BJ (cell line): ENCODE data around the gene CDKAL1. TPM values are rescaled to one million over a fixed set of nuclear protein-coding genes. Genes with fewer than 3 reads are reported as not detected.

Source experiments
- CTCF ChIA-PET: fragments of 350-600 bp; formaldehyde crosslinking; extraction: SDS; loops from one replicate; lab custom pipeline; 2021; ENCODE audit warnings: antibody characterized with exemption, inconsistent platforms; lab: Yijun Ruan, JAX
- POLR2A ChIA-PET: fragments of 300-600 bp; sonication (Branson Sonifier 250); formaldehyde crosslinking; extraction: SDS; loops from one replicate; lab custom pipeline; 2021; ENCODE audit warnings: antibody characterized with exemption; lab: Charles Lee
- DNase-seq: peaks from one replicate; pipeline ENCODE4 v3.0.0-alpha.2; 2011; ENCODE audit warnings: low read depth
- H3K27me3 ChIP-seq: 2 replicates; pipeline ENCODE4 v1.6.0; 2011; ENCODE audit warnings: low read length; ENCODE audit not compliant: control insufficient read depth, insufficient read depth
- H3K36me3 ChIP-seq: 2 replicates; pipeline ENCODE4 v1.5.1; 2011; ENCODE audit warnings: low read length; ENCODE audit not compliant: control insufficient read depth, insufficient read depth
- H3K4me3 ChIP-seq: 2 replicates; pipeline ENCODE4 v1.5.1; 2011; ENCODE audit warnings: low read depth, mild to moderate bottlenecking, control low read depth, low read length
- polyA plus RNA-seq: library from polyadenylated mRNA; depleted of rRNA; stranded (reverse); fragments of >200 nt; gene quantifications from 2 replicates; pipeline ENCODE4 v1.2.3, GENCODE V29; 2011
- TF ChIP-seq, protein P1 (sequence below): IDR thresholded peaks from 2 replicates; pipeline ENCODE4 v1.5.1; 2011; ENCODE audit warnings: low read depth, mild to moderate bottlenecking, control low read depth, inconsistent platforms, low read length, moderate library complexity; ENCODE audit not compliant: insufficient read depth

CDKAL1 gene
- polyA plus RNA-seq, 1 experiment = 3.8 TPM

DNA sequence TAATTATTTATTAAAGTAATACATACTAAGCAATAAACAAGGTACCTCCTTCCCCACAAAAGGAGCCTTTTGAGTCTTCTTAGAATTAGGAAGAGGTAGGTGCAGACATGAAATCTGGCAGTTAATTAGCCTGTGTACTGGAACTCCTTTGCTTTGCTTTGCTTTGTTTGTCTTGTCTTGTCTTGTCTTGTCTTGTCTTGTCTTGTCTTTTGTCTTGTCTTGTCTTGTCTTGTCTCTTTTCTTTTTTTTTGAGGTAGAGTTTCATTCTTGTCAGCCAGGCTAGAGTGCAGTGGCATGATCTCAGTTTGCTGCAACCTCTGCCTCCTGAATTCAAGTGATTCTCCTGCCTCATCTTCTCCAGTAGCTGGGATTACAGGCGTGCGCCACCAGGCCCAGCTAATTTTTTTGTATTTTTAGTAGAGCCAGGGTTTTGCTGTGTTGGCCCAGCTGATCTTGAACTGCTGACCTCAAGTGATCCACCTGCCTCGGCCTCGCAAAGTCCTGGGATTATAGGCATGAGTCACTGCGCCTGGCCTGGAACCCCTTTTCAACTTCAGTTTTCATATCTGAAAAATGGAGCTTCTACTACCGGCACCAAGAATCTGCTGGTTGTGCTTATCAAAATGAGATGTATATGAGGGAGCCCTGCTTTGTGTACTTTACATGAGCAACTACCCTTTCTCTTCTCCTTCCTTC is 301.2 kb downstream of the CDKAL1 start:
- TF ChIP-seq, protein P1, sequence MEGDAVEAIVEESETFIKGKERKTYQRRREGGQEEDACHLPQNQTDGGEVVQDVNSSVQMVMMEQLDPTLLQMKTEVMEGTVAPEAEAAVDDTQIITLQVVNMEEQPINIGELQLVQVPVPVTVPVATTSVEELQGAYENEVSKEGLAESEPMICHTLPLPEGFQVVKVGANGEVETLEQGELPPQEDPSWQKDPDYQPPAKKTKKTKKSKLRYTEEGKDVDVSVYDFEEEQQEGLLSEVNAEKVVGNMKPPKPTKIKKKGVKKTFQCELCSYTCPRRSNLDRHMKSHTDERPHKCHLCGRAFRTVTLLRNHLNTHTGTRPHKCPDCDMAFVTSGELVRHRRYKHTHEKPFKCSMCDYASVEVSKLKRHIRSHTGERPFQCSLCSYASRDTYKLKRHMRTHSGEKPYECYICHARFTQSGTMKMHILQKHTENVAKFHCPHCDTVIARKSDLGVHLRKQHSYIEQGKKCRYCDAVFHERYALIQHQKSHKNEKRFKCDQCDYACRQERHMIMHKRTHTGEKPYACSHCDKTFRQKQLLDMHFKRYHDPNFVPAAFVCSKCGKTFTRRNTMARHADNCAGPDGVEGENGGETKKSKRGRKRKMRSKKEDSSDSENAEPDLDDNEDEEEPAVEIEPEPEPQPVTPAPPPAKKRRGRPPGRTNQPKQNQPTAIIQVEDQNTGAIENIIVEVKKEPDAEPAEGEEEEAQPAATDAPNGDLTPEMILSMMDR = no peak
- H3K36me3 ChIP-seq = no peaks in the 10 kb centered on the region
- POLR2A ChIA-PET = no interaction called here
- DNase-seq = no peak
- H3K4me3 ChIP-seq = no peak overlapping the region
- H3K27me3 ChIP-seq = no peaks in the 10 kb centered on the region
- CTCF ChIA-PET = no interaction called here

DNA sequence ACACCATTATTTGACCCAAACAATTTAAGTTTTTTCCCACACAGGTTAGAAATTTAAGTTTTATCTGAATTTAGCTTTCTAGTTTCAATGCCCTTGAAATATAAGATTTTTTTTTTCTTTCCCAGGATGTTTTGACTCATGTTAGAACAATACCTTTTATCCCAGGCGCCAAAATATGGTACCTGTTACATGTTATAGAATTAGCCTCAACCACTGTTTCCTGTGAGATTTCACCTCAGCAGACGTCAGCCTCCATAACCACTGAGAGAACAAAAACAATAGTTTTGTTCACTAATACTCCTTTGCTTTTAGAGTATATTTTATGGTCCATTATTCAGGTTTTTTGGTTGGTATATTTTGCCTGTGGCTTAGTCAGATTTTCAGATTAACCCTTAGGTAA is 302.9 kb downstream of the CDKAL1 start:
- TF ChIP-seq, protein P1 = no peak
- Histone ChIP-seq H3K36me3 (no peaks in the 10 kb centered on the region), H3K4me3 (no peak overlapping the region), H3K27me3 (no peaks in the 10 kb centered on the region)
- DNase-seq = no peak
- POLR2A ChIA-PET = no interaction called here
- CTCF ChIA-PET = interaction anchor here (0.7 kb wide), 1 partner anchor 20 kb away, joined by 3 read pairs; no protein-coding TSS in a partner anchor

DNA sequence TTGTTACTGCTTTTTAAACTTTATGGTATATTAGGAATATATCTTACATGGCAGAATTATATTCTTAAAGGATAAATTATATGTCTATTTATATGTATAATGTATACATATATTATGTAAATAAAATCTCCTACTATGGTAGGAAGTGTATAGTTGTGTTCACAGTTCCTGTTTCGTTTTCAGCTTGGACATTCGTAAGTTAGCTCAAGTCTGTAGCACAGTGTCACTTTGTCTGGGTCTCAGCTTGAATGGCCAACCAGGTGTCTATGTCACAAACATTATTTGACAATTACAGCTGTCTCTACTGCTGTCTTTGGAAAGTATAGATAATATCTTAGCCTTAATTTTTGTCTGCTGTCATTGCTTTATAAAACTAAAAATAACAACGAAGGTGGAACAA is 303.9 kb downstream of the CDKAL1 start:
- Histone ChIP-seq H3K4me3 (no peak overlapping the region), H3K36me3 (no peaks in the 10 kb centered on the region), H3K27me3 (no peaks in the 10 kb centered on the region)
- ChIA-PET POLR2A (no interaction called here), CTCF (interaction anchor here (0.8 kb wide), 1 partner anchor 751 kb away, joined by 3 read pairs; no protein-coding TSS in a partner anchor)
- TF ChIP-seq, protein P1 = no peak
- DNase-seq = no peak

DNA sequence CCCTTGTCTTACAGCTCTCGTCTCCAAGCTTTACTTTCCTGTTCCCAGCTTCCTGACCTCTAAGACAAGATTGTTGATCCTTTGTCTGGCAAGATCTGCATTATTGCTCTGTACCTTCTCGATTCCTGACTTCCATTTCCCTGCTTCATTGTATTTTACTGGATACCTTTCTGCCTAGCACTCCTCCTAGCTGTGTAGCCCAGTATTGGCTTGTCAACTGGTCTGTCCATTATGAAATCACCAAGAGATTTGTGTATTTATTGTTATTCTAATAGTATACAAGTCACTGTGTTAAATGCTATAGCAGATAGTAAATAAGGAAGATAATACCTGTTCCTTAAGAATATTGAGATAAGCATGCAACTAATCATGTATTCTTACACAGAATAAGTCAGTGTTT is 305.4 kb downstream of the CDKAL1 start:
- no peaks in the 10 kb centered on the region for H3K27me3 ChIP-seq
- DNase-seq = no peak
- H3K4me3 ChIP-seq = no peak overlapping the region
- ChIA-PET CTCF (interaction anchor here (1.2 kb wide), 1 partner anchor 11 kb away, joined by 3 read pairs; no protein-coding TSS in a partner anchor), POLR2A (no interaction called here)
- TF ChIP-seq, protein P1 = no peak
- H3K36me3 ChIP-seq = no peaks in the 10 kb centered on the region

DNA sequence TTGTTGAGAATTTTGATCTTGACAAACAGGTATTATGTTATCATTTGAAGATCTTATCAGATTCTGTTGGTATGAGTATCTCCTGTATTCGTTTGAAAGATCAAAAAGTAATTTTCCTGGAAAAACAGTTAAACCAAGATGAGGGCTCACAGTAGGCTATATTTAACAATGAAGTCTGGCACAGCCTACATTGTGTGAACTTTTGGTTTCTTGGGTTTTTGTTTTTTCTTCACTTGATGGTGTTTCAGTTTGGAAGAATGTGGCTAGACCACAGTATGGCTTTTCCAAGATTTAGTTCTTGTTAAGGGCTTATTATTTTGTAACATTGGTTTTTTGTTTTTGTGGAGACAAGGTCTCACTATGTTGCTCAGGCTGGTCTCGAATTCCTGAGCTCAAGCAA is 306.4 kb downstream of the CDKAL1 start:
- Histone ChIP-seq H3K27me3 (no peaks in the 10 kb centered on the region), H3K4me3 (no peak overlapping the region), H3K36me3 (no peaks in the 10 kb centered on the region)
- TF ChIP-seq, protein P1 = no peak
- POLR2A ChIA-PET = no interaction called here
- CTCF ChIA-PET = no interaction called here
- peak; percentile 26 for DNase-seq
